C4-2B (cell line): Measurements from ENCODE around the gene FRMD4A.

Source experiments
- ZFX ChIP-seq: fragments of 450-650 bp; IDR thresholded peaks from 2 replicates; pipeline ENCODE4 v1.6.1; 2017
- TF ChIP-seq, protein P1 (sequence below): fragments of 450-650 bp; conservative IDR thresholded peaks from 2 replicates; pipeline ENCODE4 v1.5.1; 2017; ENCODE audit warnings: mild to moderate bottlenecking

- TF ChIP-seq, protein P1, sequence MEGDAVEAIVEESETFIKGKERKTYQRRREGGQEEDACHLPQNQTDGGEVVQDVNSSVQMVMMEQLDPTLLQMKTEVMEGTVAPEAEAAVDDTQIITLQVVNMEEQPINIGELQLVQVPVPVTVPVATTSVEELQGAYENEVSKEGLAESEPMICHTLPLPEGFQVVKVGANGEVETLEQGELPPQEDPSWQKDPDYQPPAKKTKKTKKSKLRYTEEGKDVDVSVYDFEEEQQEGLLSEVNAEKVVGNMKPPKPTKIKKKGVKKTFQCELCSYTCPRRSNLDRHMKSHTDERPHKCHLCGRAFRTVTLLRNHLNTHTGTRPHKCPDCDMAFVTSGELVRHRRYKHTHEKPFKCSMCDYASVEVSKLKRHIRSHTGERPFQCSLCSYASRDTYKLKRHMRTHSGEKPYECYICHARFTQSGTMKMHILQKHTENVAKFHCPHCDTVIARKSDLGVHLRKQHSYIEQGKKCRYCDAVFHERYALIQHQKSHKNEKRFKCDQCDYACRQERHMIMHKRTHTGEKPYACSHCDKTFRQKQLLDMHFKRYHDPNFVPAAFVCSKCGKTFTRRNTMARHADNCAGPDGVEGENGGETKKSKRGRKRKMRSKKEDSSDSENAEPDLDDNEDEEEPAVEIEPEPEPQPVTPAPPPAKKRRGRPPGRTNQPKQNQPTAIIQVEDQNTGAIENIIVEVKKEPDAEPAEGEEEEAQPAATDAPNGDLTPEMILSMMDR: no peak
- TF ChIP-seq ZFX: no peak
Observed at GRCh38 chr10:14003517-14004184, 327.1 kb downstream of the FRMD4A start.
